PC-3 (cell line): ENCODE data around the gene PANK3. TPM values are rescaled to one million over a fixed set of nuclear protein-coding genes. Genes with fewer than 3 reads are reported as not detected.
A peak's percentile ranks its signal among the peaks of the same experiment; 100 is the strongest.

Experiments
- ATAC-seq: fragments of 200-7000 bp; cut with Tn5 transposase; 2 replicates; pipeline ENCODE4 v1.9.1; 2020; ENCODE audit warnings: mild to moderate bottlenecking, moderate library complexity
- BruUV-seq: library from RNA; stranded (reverse); fragments of 400-500 nt; replicated peaks from 2 replicates; lab custom pipeline; 2021; lab: Mats Ljungman, UMichigan
- CTCF ChIA-PET: fragments of 300-600 bp; sonication (Branson Sonifier 250); formaldehyde crosslinking; loops from one replicate; lab custom pipeline; 2022; ENCODE audit warnings: antibody characterized with exemption; lab: Charles Lee
- POLR2A ChIA-PET: fragments of 300-600 bp; sonication (Branson Sonifier 250); formaldehyde crosslinking; loops from one replicate; lab custom pipeline; 2022; ENCODE audit warnings: antibody characterized with exemption; ENCODE audit not compliant: unreplicated experiment; lab: Charles Lee
- DNase-seq: peaks from one replicate; pipeline ENCODE4 v3.0.0-alpha.2; 2015
- H2AFZ ChIP-seq: fragments of 300-600 bp; sonication (generic); 2 replicates; pipeline ENCODE4 v1.6.0; 2016; ENCODE audit warnings: antibody characterized with exemption, low read length
- H3F3A ChIP-seq: fragments of 300-600 bp; sonication (generic); one replicate; pipeline ENCODE4 v1.6.0; 2017; ENCODE audit warnings: antibody characterized with exemption, low read length, control low read depth, mild to moderate bottlenecking; ENCODE audit not compliant: unreplicated experiment
- H3K27ac ChIP-seq: fragments of 300-600 bp; sonication (generic); 2 replicates; pipeline ENCODE4 v1.5.1; 2016; ENCODE audit warnings: mild to moderate bottlenecking, low read length
- H3K27me3 ChIP-seq: fragments of 300-600 bp; sonication (generic); 2 replicates; pipeline ENCODE4 v1.6.1; 2016; ENCODE audit warnings: low read length, mixed read lengths
- H3K36me3 ChIP-seq: fragments of 300-600 bp; sonication (generic); 2 replicates; pipeline ENCODE4 v1.6.1; 2016; ENCODE audit warnings: low read depth, mixed run types, low read length, mixed read lengths
- H3K4me1 ChIP-seq: fragments of 300-600 bp; sonication (generic); 2 replicates; pipeline ENCODE4 v1.5.1; 2016; ENCODE audit warnings: low read length; ENCODE audit not compliant: insufficient read depth
- H3K4me2 ChIP-seq: fragments of 300-600 bp; sonication (generic); 2 replicates; pipeline ENCODE4 v1.6.0; 2016; ENCODE audit warnings: low read length
- H3K4me3 ChIP-seq: fragments of 300-600 bp; sonication (generic); 2 replicates; pipeline ENCODE4 v1.5.1; 2016; ENCODE audit warnings: mild to moderate bottlenecking, low read length, mixed read lengths
- H3K79me2 ChIP-seq: fragments of 300-600 bp; sonication (generic); 2 replicates; pipeline ENCODE4 v1.6.1; 2017; ENCODE audit warnings: low read length, mixed read lengths
- H3K9ac ChIP-seq: fragments of 300-600 bp; sonication (generic); 2 replicates; pipeline ENCODE4 v1.6.0; 2016; ENCODE audit warnings: mild to moderate bottlenecking, low read length
- H3K9me2 ChIP-seq: fragments of 300-600 bp; sonication (generic); replicated peaks from 2 replicates; pipeline ENCODE4 v1.6.1; 2016; ENCODE audit warnings: mixed run types, low read length, mixed read lengths
- H3K9me3 ChIP-seq: fragments of 300-600 bp; sonication (generic); 2 replicates; pipeline ENCODE4 v1.6.1; 2016; ENCODE audit warnings: low read length, mixed read lengths
- H4K20me1 ChIP-seq: fragments of 300-600 bp; sonication (generic); 2 replicates; pipeline ENCODE4 v1.6.1; 2016; ENCODE audit warnings: low read length, mixed read lengths
- EZH2 ChIP-seq: fragments of 300-600 bp; sonication (generic); IDR thresholded peaks from one replicate; pipeline ENCODE4 v1.6.1; 2017; ENCODE audit warnings: antibody characterized with exemption, mild to moderate bottlenecking, low read length; ENCODE audit not compliant: unreplicated experiment
- EZH2phosphoT487 ChIP-seq: fragments of 300-600 bp; sonication (generic); IDR thresholded peaks from 2 replicates; pipeline ENCODE4 v1.6.1; 2018; ENCODE audit warnings: mild to moderate bottlenecking, antibody characterized with exemption, low read length, borderline replicate concordance
- intact Hi-C: fragments of 100-400 bp; cut with micrococcal nuclease; formaldehyde crosslinking; loops from 2 replicates; pipeline ENCODE4 v1.9.0; 2023
- total RNA-seq: library from RNA; depleted of rRNA; stranded (reverse); fragments of >200 nt; gene quantifications from 2 replicates; pipeline ENCODE4 v1.2.3, GENCODE V29; 2014
- TF ChIP-seq, protein P1 (sequence below): fragments of 300-600 bp; sonication (generic); conservative IDR thresholded peaks from 2 replicates; pipeline ENCODE4 v1.5.1; 2017; ENCODE audit warnings: antibody characterized with exemption, low read depth, mild to moderate bottlenecking, low read length

PANK3 gene
- total RNA-seq, 1 experiment from 2014 or later = 22.7 TPM

GRCh38 chr5:168580227-168580508 is 1.0 kb upstream of the PANK3 start:
- DNase-seq = no peak
- no peak for ATAC-seq
- intact Hi-C loops = no loop called here
- TF ChIP-seq EZH2phosphoT487 = no peak
- no peak for TF ChIP-seq EZH2
- peak overlapping the region; percentile 94 for H3K9ac ChIP-seq
- peaks cover 17% of the 10 kb centered on the region for H3K4me1 ChIP-seq
- peak overlapping the region; percentile 97 for H3K4me3 ChIP-seq
- no peaks in the 10 kb centered on the region for H3K9me2 ChIP-seq
- peak overlapping the region; percentile 74 for H3K27ac ChIP-seq
- H4K20me1 ChIP-seq = peaks cover 31% of the 10 kb centered on the region
- ChIA-PET POLR2A (interaction anchor here (0.6 kb wide), 1 partner anchor 36 kb away, joined by 3 read pairs; no protein-coding TSS in a partner anchor), CTCF (no interaction called here)
- peak overlapping the region; percentile 85 for H3K4me2 ChIP-seq
- H3K79me2 ChIP-seq = peaks cover 40% of the 10 kb centered on the region
- BruUV-seq = TSS peak; percentile 98
- H3F3A ChIP-seq = no peaks in the 10 kb centered on the region
- peak overlapping the region; percentile 81; the same call in 1 of the 2 replicates for H2AFZ ChIP-seq
- H3K36me3 ChIP-seq = peaks cover 3% of the 10 kb centered on the region; the same call in 1 of the 2 replicates
- no peaks in the 10 kb centered on the region for H3K27me3 ChIP-seq
- H3K9me3 ChIP-seq = no peaks in the 10 kb centered on the region

DNA sequence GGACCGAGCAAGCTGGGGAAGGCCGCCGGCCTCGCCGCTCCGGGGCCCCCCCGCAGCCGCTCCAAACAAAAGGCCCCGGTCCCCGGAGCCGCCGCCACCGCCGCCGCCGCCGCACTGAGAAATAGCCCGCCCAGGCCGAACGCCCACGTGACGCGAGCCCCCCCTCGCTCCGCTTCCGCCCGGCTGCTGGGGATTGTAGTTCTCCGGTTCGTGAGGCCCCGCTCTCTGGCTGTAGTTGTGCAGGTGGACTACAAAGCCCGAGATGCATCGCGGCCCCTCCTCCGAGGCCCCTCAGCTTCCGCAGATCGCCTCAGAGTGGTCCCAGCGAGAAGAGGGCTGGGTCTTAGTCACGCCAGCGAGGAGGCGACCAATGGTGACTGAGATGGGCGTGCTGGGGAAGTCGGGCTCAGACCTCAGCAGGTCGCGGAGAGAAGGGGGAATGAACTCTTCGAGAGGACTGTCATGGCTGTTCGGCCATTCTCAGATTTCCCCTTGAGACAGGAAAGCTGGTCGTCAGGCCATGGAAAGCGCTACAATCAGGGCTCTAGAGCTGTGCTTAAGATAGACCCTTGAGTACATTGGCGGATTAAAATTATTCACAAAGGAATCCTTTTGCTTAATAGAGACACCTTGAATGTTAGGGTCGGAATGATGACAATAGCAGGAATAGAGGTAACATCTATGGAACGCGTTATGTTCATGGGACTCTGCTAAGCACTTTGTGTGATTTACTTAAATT is 489 bp upstream of the PANK3 start:
- peak; percentile 94 for DNase-seq
- Histone ChIP-seq H3K27me3 (no peaks in the 10 kb centered on the region), H3K9me3 (no peaks in the 10 kb centered on the region), H3K36me3 (peaks cover 3% of the 10 kb centered on the region; the same call in 1 of the 2 replicates), H3F3A (no peaks in the 10 kb centered on the region), H3K9me2 (no peaks in the 10 kb centered on the region), H3K79me2 (peaks cover 45% of the 10 kb centered on the region), H3K4me3 (peak overlapping the region; percentile 97), H3K9ac (peak overlapping the region; percentile 94), H3K27ac (peak overlapping the region; percentile 74), H2AFZ (peak overlapping the region; percentile 81), H4K20me1 (peaks cover 34% of the 10 kb centered on the region), H3K4me1 (peaks cover 17% of the 10 kb centered on the region), H3K4me2 (peak overlapping the region; percentile 85)
- no TSS peak for BruUV-seq
- CTCF ChIA-PET = no interaction called here
- TF ChIP-seq EZH2phosphoT487 (no peak), EZH2 (no peak)
- TF ChIP-seq, protein P1, sequence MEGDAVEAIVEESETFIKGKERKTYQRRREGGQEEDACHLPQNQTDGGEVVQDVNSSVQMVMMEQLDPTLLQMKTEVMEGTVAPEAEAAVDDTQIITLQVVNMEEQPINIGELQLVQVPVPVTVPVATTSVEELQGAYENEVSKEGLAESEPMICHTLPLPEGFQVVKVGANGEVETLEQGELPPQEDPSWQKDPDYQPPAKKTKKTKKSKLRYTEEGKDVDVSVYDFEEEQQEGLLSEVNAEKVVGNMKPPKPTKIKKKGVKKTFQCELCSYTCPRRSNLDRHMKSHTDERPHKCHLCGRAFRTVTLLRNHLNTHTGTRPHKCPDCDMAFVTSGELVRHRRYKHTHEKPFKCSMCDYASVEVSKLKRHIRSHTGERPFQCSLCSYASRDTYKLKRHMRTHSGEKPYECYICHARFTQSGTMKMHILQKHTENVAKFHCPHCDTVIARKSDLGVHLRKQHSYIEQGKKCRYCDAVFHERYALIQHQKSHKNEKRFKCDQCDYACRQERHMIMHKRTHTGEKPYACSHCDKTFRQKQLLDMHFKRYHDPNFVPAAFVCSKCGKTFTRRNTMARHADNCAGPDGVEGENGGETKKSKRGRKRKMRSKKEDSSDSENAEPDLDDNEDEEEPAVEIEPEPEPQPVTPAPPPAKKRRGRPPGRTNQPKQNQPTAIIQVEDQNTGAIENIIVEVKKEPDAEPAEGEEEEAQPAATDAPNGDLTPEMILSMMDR = no peak
- POLR2A ChIA-PET = interaction anchor here (0.6 kb wide), 2 partner anchors 11 to 35 kb away, joined by 3 read pairs; no protein-coding TSS in a partner anchor
- intact Hi-C loops = loop anchor here (1.0 kb wide), 3 partner anchors 10 to 77 kb away; no protein-coding TSS in a partner anchor
- ATAC-seq = peak; percentile 96

GRCh38 chr5:168578006-168578405 is 1.2 kb downstream of the PANK3 start:
- Histone ChIP-seq H3K9me3 (no peaks in the 10 kb centered on the region), H3K36me3 (peaks cover 6% of the 10 kb centered on the region; the same call in 1 of the 2 replicates), H3K27me3 (no peaks in the 10 kb centered on the region), H3K4me3 (peak overlapping the region; percentile 97), H3K27ac (peak overlapping the region; percentile 12; the same call in 1 of the 2 replicates), H3K4me1 (peaks cover 17% of the 10 kb centered on the region), H3K79me2 (peaks cover 54% of the 10 kb centered on the region), H3K9me2 (no peaks in the 10 kb centered on the region), H2AFZ (no peak overlapping the region), H4K20me1 (peaks cover 34% of the 10 kb centered on the region), H3F3A (no peaks in the 10 kb centered on the region), H3K4me2 (peak overlapping the region; percentile 99), H3K9ac (peak overlapping the region; percentile 94)
- intact Hi-C loops = no loop called here
- DNase-seq = peak; percentile 38
- no peak for ATAC-seq
- ChIA-PET POLR2A (no interaction called here), CTCF (no interaction called here)
- no TSS peak for BruUV-seq
- TF ChIP-seq, protein P1 = no peak
- TF ChIP-seq EZH2 (no peak), EZH2phosphoT487 (no peak)
